Measurements from ENCODE around the gene REXO1. TPM values are rescaled to one million over a fixed set of nuclear protein-coding genes. Genes with fewer than 3 reads are reported as not detected.

REXO1 gene
- total RNA-seq, 1 experiment from 2014 or later = 12.5 TPM

- DNase-seq (ENCODE audit: low read depth) = no peak
Measured at GRCh38 chr19:1794424-1795172, 53.7 kb downstream of the REXO1 start.

- DNase-seq (ENCODE audit: low read depth) = no peak
Measured at GRCh38 chr19:1791879-1792278, 56.4 kb downstream of the REXO1 start.

GRCh38 chr19:1790054-1790792 lies 58.1 kb downstream of the REXO1 start:
- no peak for DNase-seq (ENCODE audit: low read depth)

GRCh38 chr19:1789261-1790041 lies 58.8 kb downstream of the REXO1 start:
- DNase-seq (ENCODE audit: low read depth) = no peak

- DNase-seq (ENCODE audit: low read depth) = no peak
Measured at GRCh38 chr19:1787116-1787515, 61.2 kb downstream of the REXO1 start.

GRCh38 chr19:1786668-1787067 lies 61.6 kb downstream of the REXO1 start:
- DNase-seq (ENCODE audit: low read depth) = no peak

GRCh38 chr19:1785310-1785709 lies 63.0 kb downstream of the REXO1 start:
- no peak for DNase-seq (ENCODE audit: low read depth)

- DNase-seq (ENCODE audit: low read depth) = no peak
Measured at GRCh38 chr19:1783874-1784273, 64.4 kb downstream of the REXO1 start.

GRCh38 chr19:1783354-1783753 lies 64.9 kb downstream of the REXO1 start:
- no peak for DNase-seq (ENCODE audit: low read depth)

GRCh38 chr19:1782521-1782920 lies 65.8 kb downstream of the REXO1 start:
- no peak for DNase-seq (ENCODE audit: low read depth)

- DNase-seq (ENCODE audit: low read depth) = peak; percentile 32
Measured at GRCh38 chr19:1780272-1780958, 67.9 kb downstream of the REXO1 start.

- no peak for DNase-seq (ENCODE audit: low read depth)
Measured at GRCh38 chr19:1779574-1779973, 68.7 kb downstream of the REXO1 start.

GRCh38 chr19:1777149-1777548 lies 71.1 kb downstream of the REXO1 start:
- DNase-seq (ENCODE audit: low read depth) = no peak

- DNase-seq (ENCODE audit: low read depth) = no peak
Measured at GRCh38 chr19:1776606-1777147, 71.6 kb downstream of the REXO1 start.

GRCh38 chr19:1775951-1776605 lies 72.2 kb downstream of the REXO1 start:
- no peak for DNase-seq (ENCODE audit: low read depth)

- peak; percentile 71 for DNase-seq (ENCODE audit: low read depth)
Measured at GRCh38 chr19:1774989-1775772, 73.1 kb downstream of the REXO1 start.

- peak; percentile 77 for DNase-seq (ENCODE audit: low read depth)
Measured at GRCh38 chr19:1773184-1773583, 75.1 kb downstream of the REXO1 start.

GRCh38 chr19:1770866-1771576 lies 77.3 kb downstream of the REXO1 start:
- no peak for DNase-seq (ENCODE audit: low read depth)

- DNase-seq (ENCODE audit: low read depth) = no peak
Measured at GRCh38 chr19:1769645-1769985, 78.7 kb downstream of the REXO1 start.

All from HT1080 (cell line).